GM18519 (cell line): ENCODE measurements around the gene ARID1B.

Experiments used
- ATAC-seq: cut with Tn5 transposase; IDR thresholded peaks from one replicate; pipeline ENCODE4 v1.9.1; 2021; ENCODE audit warnings: mild to moderate bottlenecking, moderate library complexity; ENCODE audit not compliant: unreplicated experiment, low FRiP score

The ARID1B gene

GRCh38 chr6:157166784-157167183 is 389.6 kb downstream of the ARID1B start:
- ATAC-seq: no peak

GRCh38 chr6:157167837-157168236 is 390.7 kb downstream of the ARID1B start:
- no peak for ATAC-seq

GRCh38 chr6:157168471-157168870 is 391.3 kb downstream of the ARID1B start:
- no peak for ATAC-seq

GRCh38 chr6:157169226-157169625 is 392.0 kb downstream of the ARID1B start:
- ATAC-seq: no peak

GRCh38 chr6:157169656-157170055 is 392.5 kb downstream of the ARID1B start:
- ATAC-seq: no peak

GRCh38 chr6:157170535-157170934 is 393.4 kb downstream of the ARID1B start:
- ATAC-seq: no peak

- ATAC-seq: no peak
Observed at GRCh38 chr6:157171801-157172200, 394.6 kb downstream of the ARID1B start.

- ATAC-seq: no peak
Observed at GRCh38 chr6:157172231-157172701, 395.1 kb downstream of the ARID1B start.

GRCh38 chr6:157172830-157173536 is 395.8 kb downstream of the ARID1B start:
- no peak for ATAC-seq

- ATAC-seq: no peak
Observed at GRCh38 chr6:157173776-157174175, 396.6 kb downstream of the ARID1B start.

GRCh38 chr6:157174731-157175130 is 397.6 kb downstream of the ARID1B start:
- ATAC-seq: no peak

- no peak for ATAC-seq
Observed at GRCh38 chr6:157177731-157178336, 400.7 kb downstream of the ARID1B start.

- ATAC-seq: no peak
Observed at GRCh38 chr6:157181649-157182048, 404.5 kb downstream of the ARID1B start.

GRCh38 chr6:157182503-157183264 is 405.5 kb downstream of the ARID1B start:
- ATAC-seq: no peak

GRCh38 chr6:157184202-157185015 is 407.2 kb downstream of the ARID1B start:
- ATAC-seq: no peak

GRCh38 chr6:157185171-157185570 is 408.0 kb downstream of the ARID1B start:
- no peak for ATAC-seq

GRCh38 chr6:157185986-157186385 is 408.8 kb downstream of the ARID1B start:
- no peak for ATAC-seq

GRCh38 chr6:157186785-157187181 is 409.6 kb downstream of the ARID1B start:
- ATAC-seq: no peak

GRCh38 chr6:157187182-157188083 is 410.3 kb downstream of the ARID1B start:
- no peak for ATAC-seq

GRCh38 chr6:157188213-157188612 is 411.0 kb downstream of the ARID1B start:
- ATAC-seq: no peak
